ENCODE results near the gene BEND3. TPM values are rescaled to one million over a fixed set of nuclear protein-coding genes. Genes with fewer than 3 reads are reported as not detected.

The BEND3 gene
- total and polyA plus RNA-seq, 2 of the 8 experiments (the other 6 are each of a cell fraction or from before 2014, with no cell fraction given): 25.2 to 38.8 TPM

GRCh38 chr6:107114926-107115694 is at the start of gene BEND3 (continued):
- TF ChIP-seq SIN3A (conservative IDR thresholded peaks at IDR 0.05 in 1 of 2, IDR thresholded peaks at IDR 0.05 in 1 of 2; ENCODE audit: low read depth in 1 of 2, low read length in 2 of 2) (no peak), YY1 (IDR thresholded peaks at IDR 0.05; ENCODE audit: low read depth, low read length) (no peak), HDAC6 (IDR thresholded peaks at IDR 0.05; ENCODE audit: low read depth, low read length) (no peak), USF2 (IDR thresholded peaks at IDR 0.05; ENCODE audit: low read length) (no peak), TAF7 (optimal IDR thresholded peaks at IDR 0.05; ENCODE audit: borderline replicate concordance, low read depth, low read length) (peak; percentile 59), RXRA (IDR thresholded peaks at IDR 0.05; ENCODE audit: insufficient read depth, low read depth, low read length) (no peak), POLR2A (IDR thresholded peaks at IDR 0.05; ENCODE audit: control extremely low read depth in 1 of 2, low read depth in 2 of 2, low read length in 2 of 2) (peak; percentile 67 to 72), NRF1 (IDR thresholded peaks at IDR 0.05; ENCODE audit: low read depth, low read length) (no peak), BRCA1 (IDR thresholded peaks at IDR 0.05; ENCODE audit: low read depth, low read length) (no peak), MAX (IDR thresholded peaks at IDR 0.05) (no peak; the same call in 1 of the 2 replicates), RNF2 (IDR thresholded peaks at IDR 0.05; ENCODE audit: borderline replicate concordance, low read depth, low read length, missing control alignments, poor library complexity, severe bottlenecking) (no peak), SUZ12 (IDR thresholded peaks at IDR 0.05; ENCODE audit: low read length) (no peak), EGR1 (IDR thresholded peaks at IDR 0.05; ENCODE audit: borderline replicate concordance, low read depth, low read length) (no peak), SIRT6 (IDR thresholded peaks at IDR 0.05; ENCODE audit: low read length) (no peak), CTBP2 (IDR thresholded peaks at IDR 0.05; ENCODE audit: borderline replicate concordance, insufficient read depth, insufficient read length, low read length) (no peak), EP300 (IDR thresholded peaks at IDR 0.05; ENCODE audit: borderline replicate concordance in 1 of 2, low read depth in 2 of 2, low read length in 2 of 2) (no peak), TEAD4 (IDR thresholded peaks at IDR 0.05; ENCODE audit: low read depth, low read length) (no peak)
